Measurements from ENCODE around the gene BIRC2.

The BIRC2 gene

GRCh38 chr11:102377891-102378290 is 30.9 kb downstream of the BIRC2 start:
- DNase-seq = no peak

- no peak for DNase-seq
Measured at GRCh38 chr11:102378818-102379217, 31.8 kb downstream of the BIRC2 start.

- no peak for DNase-seq
Measured at GRCh38 chr11:102382384-102382783, 35.4 kb downstream of the BIRC2 start.

DNA sequence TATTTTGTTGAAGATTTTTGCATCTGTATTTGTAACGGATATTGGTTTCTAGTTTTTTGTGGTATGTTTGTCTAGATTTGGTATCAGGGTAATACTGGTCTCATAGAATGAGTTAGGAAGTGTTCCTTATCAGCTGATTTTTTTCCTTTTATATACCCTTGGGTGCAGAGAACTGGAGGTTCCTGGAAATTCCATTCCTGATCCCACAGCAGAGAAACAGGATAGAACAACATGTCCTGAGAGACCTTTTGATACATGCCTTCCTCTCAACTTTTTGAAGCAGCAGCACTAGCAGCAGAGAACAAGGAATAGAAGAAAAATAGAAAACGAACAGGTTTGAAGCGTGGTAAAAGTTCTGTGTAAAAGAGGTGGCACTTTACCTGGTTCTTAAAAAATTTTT is 36.8 kb downstream of the BIRC2 start:
- DNase-seq = no peak

GRCh38 chr11:102384419-102385079 is 37.5 kb downstream of the BIRC2 start:
- no peak for DNase-seq

DNA sequence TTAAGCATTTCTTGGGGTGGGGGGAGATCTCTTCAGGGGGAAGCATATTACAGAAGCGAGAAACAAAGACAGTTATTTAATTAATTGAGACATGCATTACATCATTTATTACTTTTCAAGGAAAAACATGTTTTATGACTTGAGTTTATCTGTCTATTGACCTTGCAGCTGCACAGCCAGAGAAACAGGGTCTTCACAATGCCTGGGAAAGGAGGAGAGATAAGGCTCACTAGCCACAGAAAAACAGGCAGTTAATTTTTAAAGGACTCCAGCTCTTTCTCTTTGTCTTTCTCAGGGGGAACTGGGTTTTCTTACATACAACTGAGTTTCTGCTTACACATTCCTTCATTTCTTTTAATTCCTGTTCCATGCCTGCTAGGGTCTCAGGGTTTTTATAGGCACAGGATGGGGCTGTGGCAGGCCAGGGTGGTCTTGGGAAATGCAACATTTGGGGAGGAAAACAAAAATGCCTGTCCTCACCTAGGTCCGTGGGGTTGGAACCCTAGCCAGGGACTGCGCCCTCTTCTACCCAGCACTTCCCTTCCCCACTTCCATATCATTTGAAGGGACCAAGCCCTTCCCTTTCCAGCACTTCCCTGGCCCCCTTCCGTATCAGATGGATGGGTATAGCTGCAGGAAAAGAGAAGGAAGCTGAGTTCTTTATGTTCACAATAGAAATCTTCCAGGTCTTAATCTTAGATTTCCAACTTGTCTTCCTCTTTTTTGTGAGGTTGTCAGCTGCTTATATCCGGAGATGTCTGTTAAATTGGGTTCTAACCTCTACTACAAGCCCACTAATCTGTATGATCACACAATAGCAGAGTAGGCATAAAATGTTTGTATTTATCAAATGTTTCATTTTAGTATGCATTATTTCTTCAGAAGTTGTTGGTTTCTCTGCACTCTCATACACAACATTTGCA is 38.3 kb downstream of the BIRC2 start:
- no peak for DNase-seq

- no peak for DNase-seq
Measured at GRCh38 chr11:102386136-102386734, 39.2 kb downstream of the BIRC2 start.

DNA sequence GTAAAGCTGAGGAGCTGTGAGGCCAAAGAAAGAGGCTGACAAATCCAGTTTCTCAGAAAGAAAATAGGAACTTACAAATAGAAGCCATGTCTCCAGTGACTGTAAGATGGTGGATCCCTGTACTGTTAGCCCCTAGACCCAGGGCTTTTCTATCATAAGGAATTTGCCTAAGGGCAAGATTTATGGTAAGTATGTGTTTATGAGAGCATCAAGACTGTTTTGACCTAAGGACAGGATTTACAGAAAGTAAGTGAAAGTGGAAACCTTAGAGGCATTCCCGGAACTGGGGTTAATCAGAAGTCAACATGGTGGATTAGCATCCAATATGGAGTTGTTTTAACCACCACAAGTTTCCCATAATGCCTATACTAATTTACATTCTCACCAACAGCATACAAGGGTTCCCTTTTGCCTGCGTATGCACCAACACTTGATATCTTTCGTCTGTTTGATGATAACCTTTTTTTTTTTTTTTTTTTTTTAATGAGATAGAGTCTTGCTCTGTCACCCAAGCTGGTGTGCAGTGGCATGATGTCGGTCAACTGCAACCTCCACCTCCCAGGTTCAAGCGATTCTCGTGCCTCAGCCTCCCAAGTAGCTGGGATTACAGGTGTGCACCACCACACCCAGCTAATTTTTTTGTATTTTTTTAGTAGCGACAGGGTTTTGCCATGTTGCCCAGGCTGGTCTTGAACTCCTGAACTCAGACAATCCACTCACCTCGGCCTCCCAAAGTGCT is 40.2 kb downstream of the BIRC2 start:
- DNase-seq = no peak

GRCh38 chr11:102389253-102389652 is 42.2 kb downstream of the BIRC2 start:
- DNase-seq = no peak

DNA sequence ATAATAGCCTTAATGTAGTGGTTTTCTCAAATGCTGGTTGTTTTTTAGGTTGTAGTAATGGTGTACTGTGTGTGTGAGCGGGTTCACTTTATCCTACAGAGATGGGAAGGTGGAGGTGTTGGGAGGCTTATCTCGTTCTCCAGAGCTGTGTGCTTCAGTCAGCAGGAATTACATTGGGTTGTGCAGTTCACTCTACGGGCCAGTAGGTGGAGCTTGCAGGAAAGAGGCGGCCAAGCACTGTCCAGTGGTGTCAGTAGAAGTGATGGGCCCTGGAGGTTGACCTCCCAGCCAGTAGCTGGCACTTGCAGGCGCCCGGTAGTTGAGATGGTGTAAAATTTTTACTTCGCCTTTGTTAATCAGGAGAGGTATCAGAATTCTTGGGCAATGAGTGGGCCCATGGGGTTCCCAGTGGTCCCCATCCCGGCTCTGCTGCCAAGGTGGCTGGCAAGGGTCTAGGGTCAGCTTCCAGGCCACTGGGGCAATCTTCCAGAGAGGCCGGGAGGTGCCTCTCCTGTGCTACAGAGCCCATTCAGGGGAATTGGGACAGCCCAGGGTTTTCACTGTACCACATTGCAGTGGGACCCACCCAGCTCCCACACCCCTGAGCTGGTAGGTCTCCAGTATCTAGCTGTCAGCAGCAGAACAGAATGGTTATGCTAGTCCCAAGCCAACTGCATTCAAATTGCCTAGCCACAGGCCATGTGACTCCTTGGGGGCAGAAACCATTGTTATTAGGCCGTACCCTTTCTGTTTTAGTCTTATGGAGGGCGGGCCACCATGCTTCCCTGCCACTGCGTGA is 43.9 kb downstream of the BIRC2 start:
- DNase-seq = peak; percentile 77

DNA sequence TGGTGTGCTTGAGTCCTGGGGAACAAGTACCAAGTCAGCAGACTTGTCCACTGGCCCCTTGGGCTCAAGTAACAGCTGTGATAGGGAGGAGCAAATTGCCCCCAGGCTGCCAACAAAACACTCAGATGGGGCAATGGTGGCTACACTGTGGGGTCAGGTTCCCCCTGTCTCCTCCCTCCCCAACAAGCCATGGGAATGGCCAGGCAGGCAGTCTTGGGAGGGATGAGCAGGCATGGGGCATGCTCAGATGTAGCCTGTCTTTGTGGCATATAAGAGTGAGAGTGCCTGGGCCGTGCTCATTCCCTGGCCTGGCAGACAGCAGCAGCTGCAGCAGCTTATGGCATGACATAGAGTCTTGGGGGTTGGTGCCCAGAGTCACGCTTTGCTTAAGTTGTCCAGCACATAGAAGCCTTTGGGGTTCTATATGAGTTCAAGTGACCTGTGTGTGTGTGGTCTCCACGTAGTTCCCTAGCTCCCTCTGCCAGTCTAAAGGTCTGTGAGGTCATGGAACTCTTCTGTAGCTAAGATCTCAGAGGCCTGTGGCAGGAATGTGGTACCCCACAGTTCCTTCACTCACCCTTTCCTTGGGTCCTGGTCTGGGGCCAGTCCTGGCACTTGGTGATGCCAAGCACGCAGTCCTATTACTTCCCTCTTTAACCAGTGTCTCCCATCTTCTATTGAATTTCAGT is 44.7 kb downstream of the BIRC2 start:
- no peak for DNase-seq

GRCh38 chr11:102393272-102393730 is 46.3 kb downstream of the BIRC2 start:
- DNase-seq = no peak

GRCh38 chr11:102395720-102396393 is 48.8 kb downstream of the BIRC2 start:
- no peak for DNase-seq

DNA sequence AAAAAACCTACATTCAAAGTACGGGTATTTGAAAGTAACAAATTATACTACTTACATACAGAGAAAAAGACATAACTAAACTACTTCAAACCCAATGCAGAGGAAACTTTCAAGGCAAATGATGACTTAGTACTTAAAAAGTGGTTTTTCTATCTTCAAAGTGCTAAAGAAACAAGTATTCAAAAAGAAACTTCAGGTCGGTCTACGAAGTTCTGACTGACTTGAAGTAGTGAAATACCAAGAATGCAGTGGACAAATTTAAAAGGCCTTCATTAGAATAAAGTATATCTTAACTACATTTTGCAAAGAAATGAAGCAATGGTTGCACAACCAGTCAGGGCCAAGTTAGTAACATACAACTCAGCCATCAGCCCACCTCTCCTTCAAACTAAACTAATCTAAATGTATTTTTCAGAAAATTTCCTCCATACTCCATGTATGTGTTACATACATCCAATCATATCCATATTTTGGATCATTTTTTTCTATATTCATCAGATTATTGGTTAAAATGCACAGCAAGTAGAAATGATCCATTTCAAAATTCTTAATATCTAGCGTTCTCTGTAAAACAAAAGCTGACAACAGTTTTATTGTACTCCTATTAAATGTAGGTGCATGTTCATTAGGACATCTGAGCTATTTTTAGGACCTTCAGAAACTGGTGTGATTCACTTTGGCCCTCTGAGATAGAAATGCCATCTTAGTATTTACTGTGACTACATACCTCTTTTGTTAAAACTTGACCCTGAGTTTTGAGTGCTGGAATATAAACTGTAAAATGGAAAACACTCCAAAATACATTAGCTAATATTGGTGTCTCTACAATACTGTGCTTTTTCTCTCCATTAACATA is 49.9 kb downstream of the BIRC2 start:
- no peak for DNase-seq

DNA sequence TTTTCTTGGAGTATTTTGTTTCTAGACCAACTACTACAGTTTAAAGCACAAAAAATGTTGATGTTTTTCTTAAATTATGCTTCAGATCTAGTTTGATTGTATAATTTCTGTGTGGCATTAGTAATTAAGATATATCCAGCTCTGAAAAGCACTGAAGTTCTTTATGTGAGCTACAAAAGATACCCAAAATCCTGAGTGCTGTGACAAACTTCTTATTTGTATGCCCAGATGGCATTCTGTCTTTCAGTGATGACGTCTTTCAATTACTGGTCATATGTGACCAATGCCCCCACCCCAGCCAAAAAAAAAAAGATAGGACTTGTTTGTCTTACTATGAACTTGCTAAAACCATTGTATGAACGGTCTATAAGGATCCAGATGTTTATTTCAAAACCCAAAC is 51.3 kb downstream of the BIRC2 start:
- no peak for DNase-seq

- no peak for DNase-seq
Measured at GRCh38 chr11:102399189-102399588, 52.2 kb downstream of the BIRC2 start.

GRCh38 chr11:102400603-102401002 is 53.6 kb downstream of the BIRC2 start:
- DNase-seq = no peak

- DNase-seq = no peak
Measured at GRCh38 chr11:102401905-102402304, 54.9 kb downstream of the BIRC2 start.

- no peak for DNase-seq
Measured at GRCh38 chr11:102402548-102402947, 55.5 kb downstream of the BIRC2 start.

DNA sequence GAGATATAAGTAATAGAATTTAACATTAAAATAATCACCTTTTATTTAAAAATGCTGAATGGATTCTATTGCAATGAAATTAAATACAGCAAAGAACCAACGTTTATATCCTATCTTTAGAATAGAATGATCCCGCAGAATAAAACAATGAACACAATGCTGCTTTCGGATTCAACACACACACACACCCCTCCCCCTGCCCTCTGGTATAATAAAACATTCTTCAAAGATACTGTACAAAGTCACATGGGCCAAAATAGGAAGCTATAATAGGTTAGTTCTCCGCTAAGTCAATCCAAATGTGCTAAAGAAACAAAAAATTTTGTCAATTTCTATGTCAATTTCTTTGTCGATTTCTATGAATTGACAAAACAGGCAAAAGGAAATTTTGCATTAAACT is 58.5 kb downstream of the BIRC2 start:
- DNase-seq = no peak

Data from activated CD8-positive, alpha-beta memory T cell treated with anti-CD3 and anti-CD28 coated beads for 24 hours (primary cell).